ENCODE results near the gene DSG1. TPM values are rescaled to one million over a fixed set of nuclear protein-coding genes. Genes with fewer than 3 reads are reported as not detected.

Gene DSG1
- total and polyA plus RNA-seq, 2 of the 13 experiments (the other 11 are each of a cell fraction or from before 2014, with no cell fraction given): 0.04 TPM; not detected in 1

- ATAC-seq: peak; percentile 84
- TF ChIP-seq THRA (CRISPR knock-in tag; IDR thresholded peaks at IDR 0.05; ENCODE audit: borderline replicate concordance) (peak; percentile 77; the same call in 1 of the 2 replicates), AHR (CRISPR knock-in tag; IDR thresholded peaks at IDR 0.05) (no peak), CREM (IDR thresholded peaks at IDR 0.05) (0 out of 2 replicates have a peak, but pooled peaks have one; percentile 28), CREM (CRISPR knock-in tag; IDR thresholded peaks at IDR 0.05) (no peak), PPARG (CRISPR knock-in tag; conservative IDR thresholded peaks at IDR 0.05) (peak; percentile 78), EZH2 (conservative IDR thresholded peaks at IDR 0.05; ENCODE audit: low read depth, low read length) (no peak), POGZ (CRISPR knock-in tag; IDR thresholded peaks at IDR 0.05) (peak; percentile 32; the same call in 1 of the 2 replicates), HNF4A (CRISPR knock-in tag; IDR thresholded peaks at IDR 0.05) (peak; percentile 48), SMC3 (IDR thresholded peaks at IDR 0.05; ENCODE audit: low read length) (0 out of 2 replicates have a peak, but pooled peaks have one; percentile 2), HNRNPUL1 (IDR thresholded peaks at IDR 0.05; ENCODE audit: low read depth, low read length) (peak; percentile 36; the same call in 1 of the 2 replicates), NFIC (IDR thresholded peaks at IDR 0.05; ENCODE audit: low read length) (peak; percentile 12; the same call in 1 of the 2 replicates), TFAP4 (IDR thresholded peaks at IDR 0.05; ENCODE audit: borderline replicate concordance, low read depth) (peak; percentile 82), POLR2A (IDR thresholded peaks at IDR 0.05; ENCODE audit: insufficient read depth in 1 of 2, low read depth in 2 of 2, low read length in 2 of 2) (peak in 1 of 2 experiments; percentile 53; a peak in 1 of 4 replicates), SOX13 (IDR thresholded peaks at IDR 0.05) (no peak), SOX13 (CRISPR knock-in tag; conservative IDR thresholded peaks at IDR 0.05 in 1 of 2, IDR thresholded peaks at IDR 0.05 in 1 of 2) (0 out of 4 replicates have a peak, but pooled peaks of 1 of the 2 experiments have one; percentile 35), GABPA (IDR thresholded peaks at IDR 0.05; ENCODE audit: low read depth, low read length) (no peak), GABPA (CRISPR knock-in tag; IDR thresholded peaks at IDR 0.05; ENCODE audit: low read depth) (0 out of 2 replicates have a peak, but pooled peaks have one; percentile 32)
- TF ChIP-seq, protein P1, sequence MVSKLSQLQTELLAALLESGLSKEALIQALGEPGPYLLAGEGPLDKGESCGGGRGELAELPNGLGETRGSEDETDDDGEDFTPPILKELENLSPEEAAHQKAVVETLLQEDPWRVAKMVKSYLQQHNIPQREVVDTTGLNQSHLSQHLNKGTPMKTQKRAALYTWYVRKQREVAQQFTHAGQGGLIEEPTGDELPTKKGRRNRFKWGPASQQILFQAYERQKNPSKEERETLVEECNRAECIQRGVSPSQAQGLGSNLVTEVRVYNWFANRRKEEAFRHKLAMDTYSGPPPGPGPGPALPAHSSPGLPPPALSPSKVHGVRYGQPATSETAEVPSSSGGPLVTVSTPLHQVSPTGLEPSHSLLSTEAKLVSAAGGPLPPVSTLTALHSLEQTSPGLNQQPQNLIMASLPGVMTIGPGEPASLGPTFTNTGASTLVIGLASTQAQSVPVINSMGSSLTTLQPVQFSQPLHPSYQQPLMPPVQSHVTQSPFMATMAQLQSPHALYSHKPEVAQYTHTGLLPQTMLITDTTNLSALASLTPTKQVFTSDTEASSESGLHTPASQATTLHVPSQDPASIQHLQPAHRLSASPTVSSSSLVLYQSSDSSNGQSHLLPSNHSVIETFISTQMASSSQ (IDR thresholded peaks at IDR 0.05; ENCODE audit: low read depth): peak; percentile 91
- TF ChIP-seq, protein P1 (CRISPR knock-in tag; IDR thresholded peaks at IDR 0.05; ENCODE audit: borderline replicate concordance): peak; percentile 74; the same call in 1 of the 2 replicates
Observed at GRCh38 chr18:31401156-31402025, 83.4 kb downstream of the DSG1 start.

More at GRCh38 chr18:31401156-31402025, 83.4 kb downstream of the DSG1 start:
- Histone ChIP-seq H3K27ac (ENCODE audit: extremely low read length, insufficient read depth, low read length) (peak overlapping the region; percentile 93), H4K20me1 (ENCODE audit: insufficient read depth, low read length) (no peaks in the 10 kb centered on the region), H3K4me3 (replicated peaks in 1 of 3; ENCODE audit: insufficient read depth in 1 of 3, low read depth in 2 of 3, low read length in 3 of 3) (peak overlapping the region in 2 of 3 experiments; percentile 10 to 27; a peak in 2 of 6 replicates), H3K36me3 (replicated peaks in 1 of 2; ENCODE audit: control insufficient read depth in 1 of 2, insufficient read depth in 2 of 2, low read length in 2 of 2) (no peaks in the 10 kb centered on the region), H2AFZ (ENCODE audit: low read length) (no peak overlapping the region), H3K9me3 (ENCODE audit: low read length) (no peaks in the 10 kb centered on the region), H3K4me2 (ENCODE audit: low read depth, low read length) (peak overlapping the region; percentile 64), H3K4me1 (ENCODE audit: insufficient read depth, low read length) (peaks cover 80% of the 10 kb centered on the region), H3K79me2 (ENCODE audit: insufficient read depth, low read length) (no peaks in the 10 kb centered on the region), H3K27me3 (ENCODE audit: control insufficient read depth in 1 of 2, insufficient read depth in 2 of 2, low read length in 2 of 2) (no peaks in the 10 kb centered on the region), H3K9ac (ENCODE audit: insufficient read depth, low read depth, low read length) (peak overlapping the region; percentile 71)
- BruUV-seq (replicated peaks): no TSS peak
- intact Hi-C loops (cut with micrococcal nuclease; ENCODE audit: unreplicated experiment): loop anchor here (2.0 kb wide), 3 partner anchors 123 to 301 kb away; no protein-coding TSS in a partner anchor
- WGBS (ENCODE audit: low lambda C conversion rate): 17% methylated on average over 6 of the region's 6 CpGs
- POLR2A ChIA-PET: interaction anchor here (1.0 to 2.5 kb wide), 12 partner anchors 9 to 300 kb away, joined by 3 to 49 read pairs (median 4); no protein-coding TSS in a partner anchor
- DNase-seq (ENCODE audit: low spot score) (peak; percentile 76), FAIRE-seq (peak; percentile 58)
- CTCF ChIA-PET (ENCODE audit: low intra/inter-chr PET ratio, low total read pairs): no interaction called here
- in situ Hi-C loops (cut with HindIII; ENCODE audit: extremely low pct_ligation_motif_present, low pct_unique_long_range_greater_than_20kb): no loop called here
